Psoas muscle (tissue), 8 donors: ENCODE measurements around the gene EVX1. TPM values are rescaled to one million over a fixed set of nuclear protein-coding genes. Genes with fewer than 3 reads are reported as not detected.

ENCODE experiments used
- ATAC-seq, 4 donors: fragments of 200-7000 bp; cut with Tn5 transposase; one replicate each; pipeline ENCODE4 v1.9.1; 2020; ENCODE audit warnings: moderate library complexity in 3 of 4, mild to moderate bottlenecking in 2 of 4
- DNase-seq, 2 donors: peaks; one replicate each; pipeline ENCODE4 v3.0.0-alpha.2; 2020
- H3K27ac ChIP-seq: fragments of 200-600 bp; one replicate; pipeline ENCODE4 v1.8.0; 2022
- H3K27me3 ChIP-seq, 3 donors: fragments of 200-600 bp in 1 of 3; one replicate each; pipeline versions ENCODE4 v1.6.1 to v1.8.0; 2013 to 2022; ENCODE audit warnings: low read length in 2 of 3, mild to moderate bottlenecking in 2 of 3, moderate library complexity in 1 of 3; ENCODE audit not compliant: insufficient read depth in 3 of 3
- H3K36me3 ChIP-seq, 2 donors: fragments of 200-600 bp in 1 of 2; one replicate each; pipeline versions ENCODE4 v1.6.1 to v1.8.0; 2013 to 2022; ENCODE audit warnings: low read depth in 1 of 2, mild to moderate bottlenecking in 1 of 2, moderate library complexity in 1 of 2; ENCODE audit not compliant: insufficient read depth in 1 of 2
- H3K4me1 ChIP-seq: fragments of 200-600 bp; one replicate; pipeline ENCODE4 v1.8.0; 2022
- H3K4me3 ChIP-seq: fragments of 200-600 bp; one replicate; pipeline ENCODE4 v1.8.0; 2022; ENCODE audit warnings: mild to moderate bottlenecking
- H3K9me3 ChIP-seq: fragments of 200-600 bp; one replicate; pipeline ENCODE4 v1.8.0; 2022
- WGBS, 3 donors: extraction: QIAGEN DNeasy Blood & Tissue Kit; methylation state at CpG; one replicate each; pipeline versions ENCODE4 v1.1.6 to v1.1.7; 2013; 5-methylcytosine and 5-hydroxymethylcytosine counted together
- intact Hi-C, 2 donors: fragments of 100-400 bp; cut with DNase I; formaldehyde crosslinking; loops; one replicate each; pipeline versions ENCODE4 v1.11.0 to v1.14.2; 2022
- polyA plus RNA-seq, 3 donors: library from polyadenylated mRNA; stranded (reverse); fragments of 200-250 nt; gene quantifications; one replicate each; pipeline ENCODE4 v1.2.3, GENCODE V29; 2013
- total RNA-seq, 4 donors: library from RNA; stranded (reverse); fragmentation: NEBNext Ultra II Directional in 2 of 4; extraction: Animal tissue kit (Norgen Biotek cat#: 25700) in 2 of 4; gene quantifications; one replicate each; pipeline versions ENCODE4 v1.2.1 to v1.2.4, GENCODE V29; 2021 to 2023
- TF ChIP-seq, protein P1 (sequence below): fragments of 200-600 bp; IDR thresholded peaks from one replicate; pipeline ENCODE4 v1.8.0; 2022; ENCODE audit warnings: antibody characterized with exemption
- donor health status: healthy with polysubstance abuse.
- donor health status: DM: no; HTN: no; CAD: no; lungs with moderate emphysema.
- donor health status: Bipolar disorder and iron deficiency.
- donor health status: healthy.
- donor health status: DM: yes; HTN: yes; CAD: no.
- donor health status: DM: no; HTN: no; CAD: no.
- donor health status: DM: no; HTN: no; CAD: no.
- donor health status: DM: yes; HTN: yes; CAD: no.

EVX1 gene
- total and polyA plus RNA-seq, 7 donors, result not detected

DNA sequence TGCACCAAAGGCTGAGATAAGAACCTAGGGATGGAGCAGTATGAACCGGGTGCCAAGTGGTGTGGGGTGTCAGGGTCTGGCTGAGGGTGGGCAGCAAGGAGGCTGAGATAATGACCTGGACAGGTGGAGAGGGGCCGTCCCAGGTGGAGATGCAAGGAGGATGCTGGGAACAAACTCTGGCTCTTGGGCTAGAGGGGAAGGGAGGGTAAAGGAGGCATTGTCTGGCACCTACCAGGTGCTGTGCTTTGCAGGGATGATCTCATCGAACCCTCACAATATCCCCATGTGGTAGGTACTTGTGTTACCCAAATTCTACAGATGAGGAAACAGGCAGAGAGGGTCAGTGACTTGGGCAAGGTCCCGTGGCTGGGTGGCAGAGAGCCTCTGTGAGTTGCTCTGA lies 22.8 kb upstream of the EVX1 start:
- WGBS, 3 donors, result 72 to 82% (median 79%) methylated on average over 4 of the region's 4 CpGs
- ATAC-seq (no peak), DNase-seq (no peak)
- Histone ChIP-seq H3K27ac (no peak overlapping the region), H3K36me3 (no peaks in the 10 kb centered on the region), H3K27me3 (peaks cover 6 to 67% (median 12%) of the 10 kb centered on the region in 3 donors), H3K9me3 (no peaks in the 10 kb centered on the region), H3K4me3 (no peak overlapping the region), H3K4me1 (no peaks in the 10 kb centered on the region)
- intact Hi-C loops, result no loop called here
- TF ChIP-seq, protein P1, sequence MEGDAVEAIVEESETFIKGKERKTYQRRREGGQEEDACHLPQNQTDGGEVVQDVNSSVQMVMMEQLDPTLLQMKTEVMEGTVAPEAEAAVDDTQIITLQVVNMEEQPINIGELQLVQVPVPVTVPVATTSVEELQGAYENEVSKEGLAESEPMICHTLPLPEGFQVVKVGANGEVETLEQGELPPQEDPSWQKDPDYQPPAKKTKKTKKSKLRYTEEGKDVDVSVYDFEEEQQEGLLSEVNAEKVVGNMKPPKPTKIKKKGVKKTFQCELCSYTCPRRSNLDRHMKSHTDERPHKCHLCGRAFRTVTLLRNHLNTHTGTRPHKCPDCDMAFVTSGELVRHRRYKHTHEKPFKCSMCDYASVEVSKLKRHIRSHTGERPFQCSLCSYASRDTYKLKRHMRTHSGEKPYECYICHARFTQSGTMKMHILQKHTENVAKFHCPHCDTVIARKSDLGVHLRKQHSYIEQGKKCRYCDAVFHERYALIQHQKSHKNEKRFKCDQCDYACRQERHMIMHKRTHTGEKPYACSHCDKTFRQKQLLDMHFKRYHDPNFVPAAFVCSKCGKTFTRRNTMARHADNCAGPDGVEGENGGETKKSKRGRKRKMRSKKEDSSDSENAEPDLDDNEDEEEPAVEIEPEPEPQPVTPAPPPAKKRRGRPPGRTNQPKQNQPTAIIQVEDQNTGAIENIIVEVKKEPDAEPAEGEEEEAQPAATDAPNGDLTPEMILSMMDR, result no peak

DNA sequence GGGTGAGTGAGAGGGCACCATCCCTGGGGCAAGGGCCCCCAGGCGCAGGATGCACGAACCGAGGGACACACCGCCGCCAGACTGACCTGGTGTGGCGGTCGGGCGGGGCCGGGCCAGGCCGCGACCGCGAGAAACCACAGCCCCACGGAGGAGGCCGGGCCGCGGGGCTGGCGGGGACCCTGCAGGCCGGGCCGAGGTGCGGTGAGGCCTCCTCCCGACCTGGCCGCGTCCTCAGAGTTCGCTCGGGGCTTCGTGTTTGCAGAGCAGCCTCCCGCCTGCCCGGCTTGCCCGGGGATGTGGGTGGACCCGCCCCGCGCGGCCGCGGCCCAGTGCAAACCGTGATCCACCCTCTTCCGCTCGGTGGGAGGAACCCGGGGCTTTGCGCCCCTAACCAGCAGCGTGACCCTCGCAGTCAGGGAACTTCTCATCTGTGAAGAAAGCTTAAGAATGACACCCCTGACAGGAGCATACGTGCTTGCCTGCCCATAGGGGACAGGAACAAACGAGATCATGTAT lies 22.1 kb upstream of the EVX1 start:
- no peaks in the 10 kb centered on the region for H3K9me3 ChIP-seq
- no peaks in the 10 kb centered on the region for H3K36me3 ChIP-seq
- no peak overlapping the region for H3K27ac ChIP-seq
- WGBS, 3 donors, result 30 to 45% (median 43%) methylated on average over 38 to 45 of the region's 45 CpGs
- TF ChIP-seq, protein P1, result no peak
- ATAC-seq (no peak), DNase-seq (no peak)
- no peak overlapping the region for H3K4me3 ChIP-seq
- peaks cover 6 to 70% (median 16%) of the 10 kb centered on the region in 3 donors for H3K27me3 ChIP-seq
- intact Hi-C loops, result no loop called here
- peaks cover 3% of the 10 kb centered on the region for H3K4me1 ChIP-seq

DNA sequence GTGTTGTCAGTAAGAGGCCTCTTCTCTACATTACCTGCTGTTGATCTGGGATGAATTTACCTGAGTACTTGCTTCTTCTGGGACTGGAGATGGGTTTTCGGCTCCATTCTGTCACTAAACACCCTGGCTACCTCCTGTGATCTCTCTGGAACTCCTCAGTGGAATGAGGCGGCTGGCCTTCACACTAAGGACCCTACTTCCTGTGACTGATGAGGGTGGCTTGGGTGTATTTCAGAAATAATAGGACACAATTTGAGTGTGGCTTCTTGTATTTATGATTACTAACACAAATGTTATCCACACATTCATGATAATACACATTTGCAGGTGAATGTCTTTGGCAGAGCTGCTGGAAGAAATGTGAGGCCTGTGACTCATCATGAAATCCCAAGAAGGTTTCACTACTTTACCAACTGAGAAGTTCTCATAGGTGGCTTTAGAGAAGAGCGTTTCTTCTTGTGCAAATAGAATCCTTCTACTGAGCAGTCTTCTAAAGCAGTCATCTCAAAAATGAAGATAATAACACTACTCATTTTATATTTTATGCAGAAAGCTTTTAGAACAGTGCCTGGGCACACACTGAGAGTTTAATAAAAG lies 21.3 kb upstream of the EVX1 start:
- peaks cover 3% of the 10 kb centered on the region for H3K4me1 ChIP-seq
- intact Hi-C loops, result no loop called here
- H3K27ac ChIP-seq, result no peak overlapping the region
- WGBS, 3 donors, result 95 to 97% (median 96%) methylated on average over 3 of the region's 3 CpGs
- DNase-seq, result no peak
- H3K36me3 ChIP-seq, result no peaks in the 10 kb centered on the region
- no peak for ATAC-seq
- H3K27me3 ChIP-seq, result peaks cover 8 to 76% (median 17%) of the 10 kb centered on the region in 3 donors
- TF ChIP-seq, protein P1, result no peak
- no peak overlapping the region for H3K4me3 ChIP-seq
- H3K9me3 ChIP-seq, result no peaks in the 10 kb centered on the region

DNA sequence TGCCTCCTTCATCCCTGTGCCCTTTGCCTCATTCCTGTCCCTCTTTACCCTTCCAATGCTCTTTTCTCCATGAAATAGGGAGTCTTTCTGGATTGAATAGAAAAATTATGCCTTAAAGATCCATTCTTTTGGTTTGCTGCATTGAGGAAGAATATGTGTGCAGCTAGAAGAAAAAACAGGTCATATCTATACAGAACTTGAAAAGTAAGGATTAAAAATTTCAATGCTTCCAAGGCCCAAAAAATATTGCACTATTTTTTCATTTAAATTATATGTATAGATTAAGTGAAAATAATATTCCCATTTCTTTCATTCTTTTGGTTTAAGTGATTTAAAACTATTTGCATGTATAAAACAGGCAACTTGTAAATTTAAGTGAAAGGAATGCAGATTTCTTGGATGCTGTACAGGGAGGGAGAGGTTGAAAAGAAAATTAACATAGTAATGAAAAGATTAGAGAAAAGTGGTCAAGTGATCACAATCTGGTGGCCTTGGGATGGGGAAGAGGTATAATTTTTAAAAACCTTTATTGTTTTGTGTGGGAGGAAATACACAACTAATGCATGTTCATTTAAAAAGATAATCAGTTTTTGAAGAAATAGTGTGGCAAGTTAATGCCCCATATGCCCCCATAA lies 18.5 kb upstream of the EVX1 start:
- Histone ChIP-seq H3K4me1 (peaks cover 3% of the 10 kb centered on the region), H3K27ac (no peak overlapping the region), H3K27me3 (peaks cover 13 to 84% (median 20%) of the 10 kb centered on the region in 3 donors), H3K9me3 (no peaks in the 10 kb centered on the region), H3K36me3 (no peaks in the 10 kb centered on the region), H3K4me3 (no peak overlapping the region)
- ATAC-seq, result no peak
- TF ChIP-seq, protein P1, result no peak
- DNase-seq, result no peak
- intact Hi-C loops, result no loop called here
